ENCODE results near the gene NUP188.

- TF ChIP-seq CTCF (IDR thresholded peaks at IDR 0.05) (no peak), POLR2A (IDR thresholded peaks at IDR 0.05) (no peak)
These were observed 24.0 kb upstream of the NUP188 start for GRCh38 chr9:128923493-128923883.
